ENCODE measurements around the gene GPR142.

- TF ChIP-seq CTCF (IDR thresholded peaks at IDR 0.05) (peak; percentile 55 to 76 (median 68)), POLR2A (IDR thresholded peaks at IDR 0.05) (no peak), POLR2AphosphoS5 (IDR thresholded peaks at IDR 0.05) (no peak), EP300 (IDR thresholded peaks at IDR 0.05) (no peak)
These were observed 5.9 kb upstream of the GPR142 start, which contains the start of gene BTBD17 for GRCh38 chr17:74361230-74362068.
